DMS 273 treated with DMSO at 0.1 percent for 48 hours (cell line): ENCODE data around the gene COX19.

ENCODE experiments used
- DNase-seq: peaks from one replicate; lab custom pipeline; 2025; lab: John Stamatoyannopoulos, UW

The COX19 gene

GRCh38 chr7:978049-978346 is 2.6 kb upstream of the COX19 start:
- DNase-seq, result no peak

DNA sequence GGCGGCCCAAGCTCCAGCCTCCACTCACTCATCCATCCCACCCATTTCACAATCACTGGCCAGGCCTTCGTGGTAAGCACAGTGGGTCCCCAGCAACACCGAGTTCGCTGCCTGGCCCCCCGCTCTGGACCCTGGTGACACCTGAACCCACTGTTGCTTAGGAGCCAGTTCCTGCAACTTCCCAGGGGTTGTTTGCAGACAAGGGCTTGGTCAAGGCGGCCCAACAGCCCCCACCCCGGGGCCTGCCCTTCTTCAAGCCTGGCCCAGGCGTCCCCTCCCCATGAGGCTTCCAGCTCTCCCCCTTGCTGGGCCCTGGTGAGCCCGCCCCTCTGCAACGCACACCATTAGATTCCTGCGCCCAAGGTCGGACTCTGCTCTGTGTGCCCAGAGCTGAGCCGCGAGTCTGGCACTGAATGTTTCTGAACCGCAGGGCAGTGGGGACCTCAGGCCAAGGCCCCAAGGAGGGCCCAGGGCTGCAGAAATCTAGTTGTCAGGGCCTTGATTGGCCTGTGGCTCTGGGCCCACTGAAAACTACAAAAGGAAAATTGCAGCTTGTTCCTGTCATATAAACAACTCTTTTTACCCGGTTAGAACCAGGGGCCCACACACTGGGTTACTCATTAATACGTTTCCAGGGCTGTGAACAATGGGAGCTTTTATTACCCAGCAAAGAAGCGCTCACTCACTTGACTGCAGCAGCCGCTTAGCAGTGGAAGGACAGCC is 2.1 kb upstream of the COX19 start:
- no peak for DNase-seq

DNA sequence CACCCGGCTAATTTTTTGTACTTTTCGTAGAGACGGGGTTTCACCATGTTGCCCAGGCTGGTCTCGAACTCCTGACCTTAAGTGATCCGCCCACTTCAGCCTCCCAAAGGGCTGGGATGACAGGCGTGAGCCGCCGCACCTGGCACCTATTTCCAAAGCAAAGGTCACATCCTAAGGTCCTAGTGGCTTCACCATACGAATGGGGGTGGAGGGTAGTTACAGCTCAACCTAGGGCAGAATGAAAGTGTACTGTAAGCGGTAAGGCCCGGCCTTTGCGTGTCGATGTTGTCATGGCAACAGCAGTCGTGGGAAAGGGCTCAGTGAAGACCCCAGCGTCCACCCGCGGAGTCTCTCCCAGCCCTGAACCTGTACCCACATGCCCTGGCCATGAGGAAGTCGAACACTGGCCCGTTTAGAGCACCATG is 1.6 kb upstream of the COX19 start:
- no peak for DNase-seq

- no peak for DNase-seq
These were observed 539 bp upstream of the COX19 start for GRCh38 chr7:975702-976473.

DNA sequence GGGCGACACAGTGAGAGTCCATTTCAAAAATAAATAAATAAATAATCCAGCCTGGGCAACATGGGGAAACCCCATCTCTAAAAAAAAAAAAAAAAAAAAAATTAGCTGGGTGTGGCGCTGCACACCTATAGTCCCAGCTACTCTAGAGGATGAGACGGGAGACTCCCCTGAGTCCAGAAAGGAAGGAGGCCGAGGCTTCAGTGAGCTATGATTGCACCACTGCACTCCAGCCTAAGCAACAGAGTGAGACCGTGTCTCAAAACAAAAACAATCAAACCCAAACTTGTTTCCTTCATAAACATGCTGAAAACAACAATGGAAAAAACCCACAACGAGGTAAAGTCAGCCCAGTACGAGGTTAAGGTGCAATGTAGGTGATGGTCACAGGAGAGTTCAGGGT is 1.2 kb downstream of the COX19 start:
- no peak for DNase-seq

DNA sequence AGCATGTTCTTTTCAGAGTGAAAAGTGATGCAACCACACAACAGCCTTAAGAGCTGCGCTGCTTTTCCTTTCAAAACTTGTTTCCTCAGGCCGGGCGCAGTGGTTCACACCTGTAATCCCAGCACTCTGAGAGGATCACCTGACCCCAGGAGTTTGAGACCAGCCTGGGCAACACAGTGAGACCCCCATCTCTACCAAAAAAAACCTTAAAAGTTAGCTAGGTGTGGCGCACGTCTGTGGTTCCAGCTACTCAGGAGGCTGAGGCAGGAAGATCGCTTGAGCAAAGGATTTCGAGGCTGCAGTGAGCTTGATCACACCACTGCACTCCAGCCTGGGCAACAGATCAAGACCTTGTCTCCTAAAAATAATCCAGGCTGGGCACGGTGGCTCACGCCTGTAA is 2.0 kb downstream of the COX19 start:
- no peak for DNase-seq

GRCh38 chr7:972676-973309 is 2.6 kb downstream of the COX19 start:
- DNase-seq, result no peak

GRCh38 chr7:972110-972509 is 3.2 kb downstream of the COX19 start:
- DNase-seq, result no peak

GRCh38 chr7:970744-971143 is 4.6 kb downstream of the COX19 start:
- DNase-seq, result no peak

DNA sequence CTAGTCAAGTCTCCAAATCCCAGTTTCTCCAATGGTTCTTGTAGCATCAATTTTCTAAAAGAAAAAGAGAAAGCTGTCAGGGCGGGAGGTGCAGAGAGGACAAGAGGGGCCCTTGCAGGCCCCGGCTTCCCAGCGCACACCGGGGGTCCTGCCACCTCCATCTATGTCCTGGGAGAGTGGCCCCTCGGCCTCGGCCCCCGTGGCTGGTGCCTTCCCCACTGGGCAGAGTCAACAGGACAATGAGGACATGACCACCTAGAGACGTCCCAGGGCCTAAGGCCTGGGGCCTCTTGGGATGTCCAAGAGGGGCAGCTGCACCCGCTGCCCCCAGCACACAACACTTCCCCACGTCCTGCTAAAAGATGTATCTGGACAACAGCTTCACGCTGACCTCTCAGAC is 5.9 kb downstream of the COX19 start:
- no peak for DNase-seq

DNA sequence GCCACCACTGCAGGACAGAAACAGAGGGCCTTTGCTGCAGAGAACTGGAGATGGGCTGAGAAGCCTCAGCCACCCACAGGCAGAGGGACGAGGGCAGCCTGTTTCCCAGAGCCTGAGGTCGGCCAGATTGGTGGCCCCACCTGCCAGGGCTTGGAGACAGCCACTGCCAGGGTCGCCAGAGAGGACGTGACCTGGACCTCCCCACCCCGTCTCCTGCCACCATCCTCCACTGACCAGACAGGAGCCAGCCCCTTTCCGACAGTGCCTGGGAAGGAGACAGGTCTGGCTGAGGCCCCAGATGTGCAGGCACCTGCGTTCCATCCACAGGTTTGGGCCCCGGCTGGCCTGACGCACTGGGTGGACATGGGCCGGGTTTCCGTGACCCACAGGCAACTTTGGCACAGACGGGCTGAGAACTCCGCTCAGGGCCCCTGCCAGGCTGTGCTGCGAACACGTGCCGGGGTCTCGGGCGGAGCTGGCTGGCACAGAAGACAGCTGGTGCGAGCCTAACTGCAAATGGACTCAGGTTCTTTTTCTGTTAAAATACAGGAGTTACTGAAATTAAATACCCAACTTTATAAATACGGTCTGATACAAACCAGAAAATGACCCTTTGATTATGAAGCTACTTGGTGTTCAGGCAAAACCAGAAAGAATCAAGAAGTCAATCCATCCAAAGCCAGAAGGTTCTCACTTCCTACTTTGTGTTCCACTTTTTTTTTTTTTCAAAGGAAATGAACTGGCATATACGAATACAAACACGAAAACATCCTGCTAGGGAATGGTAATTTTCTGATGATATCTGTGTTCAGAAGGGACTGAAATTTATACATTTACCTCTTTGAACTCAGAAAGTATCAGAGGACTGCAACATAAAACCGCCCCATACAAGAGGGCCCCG is 6.9 kb downstream of the COX19 start:
- DNase-seq, result no peak

DNA sequence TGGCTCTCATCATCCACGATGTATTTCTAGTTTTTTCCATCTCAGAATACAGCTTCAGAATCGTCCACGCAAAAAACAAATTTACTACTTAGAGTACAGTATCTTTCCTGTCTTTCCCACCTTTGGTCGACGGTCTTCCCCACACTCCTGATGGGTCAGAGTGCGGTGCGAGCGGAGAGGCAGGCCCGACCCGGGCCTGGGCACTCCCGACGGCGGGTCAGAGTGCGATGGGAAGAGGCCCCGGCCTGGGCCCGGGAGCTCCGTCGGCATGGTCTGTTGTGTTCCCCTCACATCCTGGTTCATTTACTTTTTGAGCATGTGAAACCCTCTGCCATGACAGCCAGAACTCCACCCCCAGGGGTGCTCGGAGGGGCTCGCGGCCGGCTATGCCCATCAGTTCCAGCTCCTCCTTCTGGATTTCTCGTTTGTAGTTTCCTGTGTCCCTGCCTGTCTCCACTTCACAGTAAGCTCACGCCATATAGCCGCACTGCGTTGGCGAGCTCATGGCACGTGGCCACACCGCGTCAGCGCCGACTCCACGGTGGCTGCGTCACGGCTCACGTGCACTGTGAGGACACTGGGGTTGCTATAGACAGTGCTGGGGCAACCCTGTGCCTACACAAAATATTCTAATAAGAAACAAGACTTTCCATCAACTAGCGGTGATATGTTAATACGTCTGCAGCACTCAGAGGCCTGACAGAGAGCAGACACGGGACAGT is 7.8 kb downstream of the COX19 start:
- DNase-seq, result no peak

- no peak for DNase-seq
These were observed 8.9 kb downstream of the COX19 start for GRCh38 chr7:966291-967069.

GRCh38 chr7:964401-965231 is 10.7 kb downstream of the COX19 start:
- DNase-seq, result peak; percentile 63

DNA sequence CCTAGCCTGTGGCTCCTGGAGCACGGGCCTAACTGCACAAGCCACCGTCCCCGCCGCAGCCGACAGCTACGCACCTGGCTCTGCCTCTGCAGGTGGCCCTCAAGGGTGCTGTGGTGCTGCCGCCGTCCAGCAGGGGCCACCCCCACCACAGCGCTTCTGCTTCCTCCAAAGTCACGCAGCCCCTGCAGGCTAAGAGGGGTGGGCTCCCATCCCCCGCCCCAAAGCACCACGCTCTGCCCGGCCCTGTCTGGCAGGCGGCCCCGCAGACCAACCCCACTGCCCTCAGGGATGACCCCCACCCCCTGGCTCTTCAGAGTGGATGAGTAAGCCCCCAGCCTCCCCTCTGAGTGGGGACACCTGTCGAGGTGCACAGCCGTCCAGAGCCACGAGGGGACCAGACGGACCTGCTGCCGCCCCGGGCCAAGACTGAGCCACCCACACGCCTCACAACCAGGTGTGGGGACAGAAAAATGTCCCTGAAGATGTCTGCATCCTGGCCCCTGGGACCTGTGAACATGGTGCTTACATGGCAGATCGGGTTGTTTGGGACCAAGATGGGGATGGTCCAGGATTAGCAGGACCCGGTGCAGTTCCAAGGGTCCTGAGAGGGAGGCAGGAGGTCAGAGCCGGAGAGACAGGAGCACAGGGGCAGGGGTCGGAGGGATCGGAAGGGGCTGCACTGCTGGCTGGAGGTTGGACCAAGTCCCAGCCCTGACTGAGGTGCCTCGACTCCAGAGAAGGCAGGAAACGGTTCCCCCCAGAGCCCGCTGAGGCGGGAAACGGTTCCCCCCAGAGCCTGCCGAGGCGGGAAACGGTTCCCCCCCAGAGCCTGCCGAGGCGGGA is 11.9 kb downstream of the COX19 start:
- no peak for DNase-seq

GRCh38 chr7:962401-963081 is 12.8 kb downstream of the COX19 start:
- no peak for DNase-seq

- no peak for DNase-seq
These were observed 13.6 kb downstream of the COX19 start for GRCh38 chr7:961546-962400.
